Gastrocnemius medialis (tissue), 4 donors: Measurements from ENCODE around the gene DPM2. TPM values are rescaled to one million over a fixed set of nuclear protein-coding genes. Genes with fewer than 3 reads are reported as not detected.
A peak's percentile ranks its signal among the peaks of the same experiment; 100 is the strongest.

Experiments used
- ATAC-seq, 2 donors: fragments of 150-250 bp; one replicate each; pipeline ENCODE4 v1.9.1; 2016
- DNase-seq, 2 donors: peaks; one replicate each; pipeline ENCODE4 v3.0.0-alpha.2; 2019
- H3K27ac ChIP-seq, 4 donors: fragments of 200-600 bp; sonication (generic); 1 replicate in 1 of 4; 2 replicates in 3 of 4; pipeline ENCODE4 v1.5.1; 2016 to 2018; ENCODE audit warnings: mild to moderate bottlenecking in 2 of 4, moderate library complexity in 1 of 4
- H3K27me3 ChIP-seq, 3 donors: fragments of 200-600 bp; sonication (generic) in 2 of 3; 1 replicate in 1 of 3; 2 replicates in 2 of 3; pipeline versions ENCODE4 v1.5.1 to v1.6.0; 2016 to 2019; ENCODE audit warnings: mild to moderate bottlenecking in 1 of 3, moderate library complexity in 1 of 3
- H3K36me3 ChIP-seq, 2 donors: fragments of 200-600 bp; sonication (generic) in 1 of 2; one replicate each; pipeline ENCODE4 v1.5.1; 2017 to 2018
- H3K4me1 ChIP-seq, 2 donors: fragments of 200-600 bp; sonication (generic) in 1 of 2; one replicate each; pipeline ENCODE4 v1.5.1; 2016 to 2017; ENCODE audit warnings: mild to moderate bottlenecking in 2 of 2
- H3K4me3 ChIP-seq, 4 donors: fragments of 200-600 bp; sonication (generic) in 3 of 4; 1 replicate in 1 of 4; 2 replicates in 3 of 4; pipeline ENCODE4 v1.5.1; 2016 to 2019; ENCODE audit warnings: mild to moderate bottlenecking in 2 of 4
- H3K9me3 ChIP-seq, 3 donors: fragments of 200-600 bp; sonication (generic) in 2 of 3; 1 replicate in 1 of 3; 2 replicates in 2 of 3; pipeline ENCODE4 v1.5.1; 2016 to 2019
- POLR2A ChIP-seq, 2 donors: fragments of 450-650 bp; IDR thresholded peaks; one replicate each; pipeline ENCODE4 v1.6.1; 2017; ENCODE audit warnings: antibody characterized with exemption in 2 of 2, mild to moderate bottlenecking in 2 of 2, moderate library complexity in 2 of 2
- in situ Hi-C, 4 donors: fragments of 200-750 bp; cut with MboI; loops; one replicate each; pipeline versions ENCODE4 v1.15.0 to v1.8.0; 2017; ENCODE audit warnings: low sequenced_read_pairs in 4 of 4
- intact Hi-C: fragments of 100-400 bp; cut with DNase I; formaldehyde crosslinking; loops from one replicate; pipeline ENCODE4 v1.15.1; 2023; ENCODE audit warnings: low total_unique reads
- total RNA-seq, 4 donors: library from RNA; depleted of rRNA; stranded (reverse); fragments of >200 nt; gene quantifications; one replicate each; pipeline versions ENCODE4 v1.1.0 to v1.2.3, GENCODE V29; 2016
- TF ChIP-seq, protein P1 (sequence below), 5 experiments: fragments of 450-650 bp in 3 of 5; fragments of 200-600 bp in 2 of 5; sonication (generic) in 2 of 5; IDR thresholded peaks in 4 of 5; conservative IDR thresholded peaks in 1 of 5; 1 replicate in 4 of 5; 2 replicates in 1 of 5; pipeline ENCODE4 v1.5.1; 2016 to 2019; ENCODE audit warnings: antibody characterized with exemption in 5 of 5, mild to moderate bottlenecking in 3 of 5, moderate library complexity in 3 of 5

The DPM2 gene
- total RNA-seq, 4 donors from 2014 or later = 4.7 to 10.4 (median 5.9) TPM

DNA sequence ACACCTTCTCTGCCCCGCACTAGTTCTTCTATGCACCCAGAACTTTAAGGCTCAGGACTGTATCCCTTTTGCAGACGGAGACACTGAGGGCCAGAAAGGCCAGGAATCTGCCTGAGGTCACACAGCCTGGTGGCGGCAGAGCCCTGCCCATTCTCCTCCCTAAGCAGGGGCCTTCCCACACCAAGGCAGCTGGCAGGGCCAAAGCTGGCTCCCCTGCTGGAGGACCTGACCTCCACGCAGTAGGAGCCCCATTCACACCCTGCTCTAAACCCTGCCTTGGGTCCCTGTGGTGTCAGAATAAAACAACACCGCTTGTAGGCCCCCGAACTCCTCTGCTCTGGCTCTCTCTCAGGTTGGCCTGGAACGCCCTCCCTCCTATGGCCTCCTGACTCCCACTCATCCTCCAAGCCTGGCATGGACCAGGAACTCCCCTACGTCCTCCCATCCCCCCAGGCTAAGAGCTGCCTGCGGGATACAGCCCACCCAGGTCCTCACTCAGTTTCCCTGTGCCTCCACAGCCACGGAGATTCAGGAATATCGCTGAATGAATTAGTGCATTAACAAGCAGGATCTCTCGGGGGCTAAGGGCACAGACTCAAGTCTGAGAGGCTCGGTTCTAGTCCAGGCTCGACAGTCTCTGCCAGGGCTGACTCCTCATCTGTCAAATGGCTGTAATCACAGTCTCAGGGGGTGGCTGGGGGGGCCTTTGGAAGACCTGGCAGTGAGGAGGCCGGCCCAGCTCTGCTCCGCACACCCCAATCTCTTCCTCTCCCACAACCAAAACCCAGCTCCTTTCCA, 41.1 kb downstream of the DPM2 start:
- Histone ChIP-seq H3K27me3 (no peaks in the 10 kb centered on the region), H3K4me1 (peaks cover 22 to 35% of the 10 kb centered on the region in 2 donors), H3K9me3 (no peaks in the 10 kb centered on the region), H3K27ac (peak overlapping the region; percentile 90 to 97 (median 93)), H3K36me3 (peaks cover 0 to 44% of the 10 kb centered on the region in 2 donors), H3K4me3 (peak overlapping the region; percentile 89 to 94 (median 90))
- intact Hi-C loops = loop anchor here (1.0 to 5.0 kb wide), 3 partner anchors 19 to 444 kb away; partner anchors contain the start of genes AK1, LRSAM1, RPL12 and ST6GALNAC4
- in situ Hi-C loops = no loop called here
- TF ChIP-seq, protein P1, sequence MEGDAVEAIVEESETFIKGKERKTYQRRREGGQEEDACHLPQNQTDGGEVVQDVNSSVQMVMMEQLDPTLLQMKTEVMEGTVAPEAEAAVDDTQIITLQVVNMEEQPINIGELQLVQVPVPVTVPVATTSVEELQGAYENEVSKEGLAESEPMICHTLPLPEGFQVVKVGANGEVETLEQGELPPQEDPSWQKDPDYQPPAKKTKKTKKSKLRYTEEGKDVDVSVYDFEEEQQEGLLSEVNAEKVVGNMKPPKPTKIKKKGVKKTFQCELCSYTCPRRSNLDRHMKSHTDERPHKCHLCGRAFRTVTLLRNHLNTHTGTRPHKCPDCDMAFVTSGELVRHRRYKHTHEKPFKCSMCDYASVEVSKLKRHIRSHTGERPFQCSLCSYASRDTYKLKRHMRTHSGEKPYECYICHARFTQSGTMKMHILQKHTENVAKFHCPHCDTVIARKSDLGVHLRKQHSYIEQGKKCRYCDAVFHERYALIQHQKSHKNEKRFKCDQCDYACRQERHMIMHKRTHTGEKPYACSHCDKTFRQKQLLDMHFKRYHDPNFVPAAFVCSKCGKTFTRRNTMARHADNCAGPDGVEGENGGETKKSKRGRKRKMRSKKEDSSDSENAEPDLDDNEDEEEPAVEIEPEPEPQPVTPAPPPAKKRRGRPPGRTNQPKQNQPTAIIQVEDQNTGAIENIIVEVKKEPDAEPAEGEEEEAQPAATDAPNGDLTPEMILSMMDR (IDR thresholded peaks at IDR 0.05 in 4 of 5, conservative IDR thresholded peaks at IDR 0.05 in 1 of 5) = no peak
- TF ChIP-seq POLR2A (IDR thresholded peaks at IDR 0.05) = no peak
- ATAC-seq (peak in 1 of 2 donors; percentile 3), DNase-seq (no peak)

DNA sequence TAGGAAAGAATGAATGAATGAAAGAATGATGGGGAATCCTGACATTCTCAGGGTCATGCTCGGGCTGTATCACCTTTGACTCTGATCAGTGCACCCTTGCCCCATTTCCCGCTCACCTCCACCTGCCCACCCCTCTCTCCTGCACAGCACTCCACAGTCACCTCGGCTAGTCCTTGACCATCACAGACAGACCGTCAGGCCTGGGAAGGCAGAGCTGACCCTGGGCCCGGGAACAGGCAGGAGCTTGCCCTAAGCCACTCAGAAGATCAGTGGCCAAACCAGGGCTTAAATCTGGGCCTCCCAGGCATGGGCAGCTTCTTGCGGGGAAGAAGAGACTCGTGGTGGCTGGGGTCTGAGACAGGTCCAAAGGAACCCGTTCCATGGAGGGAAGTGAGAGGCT, 41.8 kb downstream of the DPM2 start:
- H3K9me3 ChIP-seq = no peaks in the 10 kb centered on the region
- intact Hi-C loops = loop anchor here (5.0 kb wide), 1 partner anchor 444 kb away; the partner anchor contains the start of genes LRSAM1 and RPL12

DNA sequence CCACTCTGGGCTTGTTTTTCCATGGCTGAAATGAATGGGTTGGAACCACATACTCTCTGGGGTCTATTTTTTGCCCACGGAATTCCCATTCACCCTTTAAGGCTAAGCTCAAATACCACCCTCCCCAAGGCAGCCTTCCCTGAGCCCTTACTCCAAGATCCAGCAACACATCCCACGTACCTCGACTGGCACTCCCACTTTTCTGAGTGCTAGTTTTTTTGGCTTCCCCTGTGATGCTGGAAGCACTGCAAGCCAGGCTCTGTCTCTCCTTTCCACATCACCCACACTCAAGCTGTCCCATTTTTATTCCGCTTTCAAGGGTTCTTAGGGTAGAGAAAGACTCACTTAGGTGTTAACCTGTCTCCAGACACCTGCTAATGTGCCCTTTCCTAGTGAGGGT, 44.3 kb downstream of the DPM2 start:
- peaks cover 0 to 68% of the 10 kb centered on the region in 2 donors for H3K36me3 ChIP-seq
- DNase-seq = no peak
- no peaks in the 10 kb centered on the region for H3K9me3 ChIP-seq
- in situ Hi-C loops = no loop called here
- intact Hi-C loops = no loop called here
- no peak for ATAC-seq
- TF ChIP-seq, protein P1 (IDR thresholded peaks at IDR 0.05 in 4 of 5, conservative IDR thresholded peaks at IDR 0.05 in 1 of 5) = no peak
- no peak for TF ChIP-seq POLR2A (IDR thresholded peaks at IDR 0.05)
- H3K4me3 ChIP-seq = no peak overlapping the region
- H3K4me1 ChIP-seq = peaks cover 15 to 27% of the 10 kb centered on the region in 2 donors
- H3K27ac ChIP-seq = no peak overlapping the region
- H3K27me3 ChIP-seq = no peaks in the 10 kb centered on the region

More for the DNA sequence above, 41.8 kb downstream of the DPM2 start:
- Histone ChIP-seq H3K27me3 (no peaks in the 10 kb centered on the region), H3K27ac (peak overlapping the region; percentile 90 to 97 (median 93)), H3K4me3 (peak overlapping the region in 1 of 4 donors; percentile 90), H3K4me1 (peaks cover 22 to 35% of the 10 kb centered on the region in 2 donors), H3K36me3 (peaks cover 0 to 50% of the 10 kb centered on the region in 2 donors)
- in situ Hi-C loops = no loop called here
- DNase-seq (no peak), ATAC-seq (no peak)
- TF ChIP-seq, protein P1 (IDR thresholded peaks at IDR 0.05 in 4 of 5, conservative IDR thresholded peaks at IDR 0.05 in 1 of 5) = no peak
- TF ChIP-seq POLR2A (IDR thresholded peaks at IDR 0.05) = no peak

DNA sequence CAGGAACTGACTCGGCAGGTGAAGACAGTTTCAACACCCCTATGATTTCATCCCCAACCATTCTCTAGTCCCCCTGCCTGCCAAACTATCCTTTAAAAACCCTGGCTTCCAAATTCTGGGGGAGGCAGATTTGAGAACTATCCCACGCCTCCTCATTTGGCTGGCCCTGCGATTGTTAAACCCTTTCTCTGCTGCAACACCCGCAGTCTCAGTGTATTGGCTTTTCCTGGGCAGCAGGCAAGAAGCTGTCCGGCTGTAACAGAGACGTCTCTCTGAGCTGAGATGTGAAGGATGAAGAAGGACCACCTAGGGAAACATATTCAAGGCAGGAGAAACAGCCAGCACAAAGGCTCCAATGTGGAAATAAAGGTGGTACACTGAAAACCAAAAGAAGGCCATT, 44.8 kb downstream of the DPM2 start:
- Histone ChIP-seq H3K4me3 (no peak overlapping the region), H3K27me3 (no peaks in the 10 kb centered on the region), H3K4me1 (peaks cover 15 to 21% of the 10 kb centered on the region in 2 donors), H3K9me3 (no peaks in the 10 kb centered on the region), H3K27ac (no peak overlapping the region), H3K36me3 (peaks cover 0 to 71% of the 10 kb centered on the region in 2 donors)
- DNase-seq (no peak), ATAC-seq (no peak)
- intact Hi-C loops = no loop called here
- in situ Hi-C loops = no loop called here
- TF ChIP-seq, protein P1 (IDR thresholded peaks at IDR 0.05 in 4 of 5, conservative IDR thresholded peaks at IDR 0.05 in 1 of 5) = no peak
- no peak for TF ChIP-seq POLR2A (IDR thresholded peaks at IDR 0.05)
